HUES64 (cell line): ENCODE results near the gene CTIF.

Experiments used
- H3K27ac ChIP-seq: 2 replicates; pipeline ENCODE4 v1.7.0; 2013; ENCODE audit warnings: low read depth, low read length, inconsistent platforms
- H3K27me3 ChIP-seq: 2 replicates; pipeline ENCODE4 v1.6.1; 2013; ENCODE audit warnings: mild to moderate bottlenecking, low read length; ENCODE audit not compliant: insufficient read depth
- H3K36me3 ChIP-seq: 2 replicates; pipeline ENCODE4 v1.6.1; 2013; ENCODE audit warnings: mild to moderate bottlenecking, low read length; ENCODE audit not compliant: insufficient read depth
- H3K4me1 ChIP-seq: 2 replicates; pipeline ENCODE4 v1.6.1; 2013; ENCODE audit warnings: mild to moderate bottlenecking, low read length, moderate library complexity; ENCODE audit not compliant: insufficient read depth
- H3K4me3 ChIP-seq: 2 replicates; pipeline ENCODE4 v1.5.1; 2013; ENCODE audit warnings: mild to moderate bottlenecking, low read length, moderate library complexity
- H3K9ac ChIP-seq: 2 replicates; pipeline ENCODE4 v1.6.1; 2013; ENCODE audit warnings: mild to moderate bottlenecking, low read depth, low read length
- H3K9me3 ChIP-seq: 2 replicates; pipeline ENCODE4 v1.6.1; 2013; ENCODE audit warnings: low read depth, low read length; ENCODE audit not compliant: insufficient read depth
- WGBS: fragments of 150-250, 120-280 bp; methylation state at CpG from one replicate; pipeline ENCODE4 v1.1.7; 2013; ENCODE audit warnings: missing lambda C conversion rate; 5-methylcytosine and 5-hydroxymethylcytosine counted together

Gene CTIF

DNA sequence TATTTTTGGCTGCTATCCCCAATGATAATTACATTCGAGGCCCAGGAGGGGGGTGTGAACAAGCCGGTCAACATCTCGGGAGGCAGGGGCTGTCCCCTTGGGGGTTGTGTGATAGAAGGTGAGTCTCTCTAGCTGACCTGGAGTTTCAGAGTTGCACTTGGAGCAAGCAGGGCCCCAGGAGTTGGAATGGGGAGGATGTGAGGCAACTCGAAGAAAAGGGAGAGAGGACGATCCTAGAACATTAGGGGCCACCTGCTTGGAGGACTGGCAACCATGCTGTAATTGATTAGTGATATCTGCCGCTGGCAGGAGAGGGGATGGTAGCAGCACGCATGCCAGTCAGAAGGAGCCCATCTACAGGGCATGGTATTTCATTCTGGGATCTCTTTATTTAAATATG lies 122.6 kb downstream of the CTIF start:
- WGBS = 91% methylated on average over 7 of the region's 7 CpGs
- peaks cover 10% of the 10 kb centered on the region; the same call in 1 of the 2 replicates for H3K9me3 ChIP-seq
- no peak overlapping the region for H3K4me3 ChIP-seq
- peaks cover 10% of the 10 kb centered on the region for H3K36me3 ChIP-seq
- no peak overlapping the region for H3K9ac ChIP-seq
- no peak overlapping the region for H3K27ac ChIP-seq
- peaks cover 10% of the 10 kb centered on the region; the same call in 1 of the 2 replicates for H3K4me1 ChIP-seq
- H3K27me3 ChIP-seq = no peaks in the 10 kb centered on the region

DNA sequence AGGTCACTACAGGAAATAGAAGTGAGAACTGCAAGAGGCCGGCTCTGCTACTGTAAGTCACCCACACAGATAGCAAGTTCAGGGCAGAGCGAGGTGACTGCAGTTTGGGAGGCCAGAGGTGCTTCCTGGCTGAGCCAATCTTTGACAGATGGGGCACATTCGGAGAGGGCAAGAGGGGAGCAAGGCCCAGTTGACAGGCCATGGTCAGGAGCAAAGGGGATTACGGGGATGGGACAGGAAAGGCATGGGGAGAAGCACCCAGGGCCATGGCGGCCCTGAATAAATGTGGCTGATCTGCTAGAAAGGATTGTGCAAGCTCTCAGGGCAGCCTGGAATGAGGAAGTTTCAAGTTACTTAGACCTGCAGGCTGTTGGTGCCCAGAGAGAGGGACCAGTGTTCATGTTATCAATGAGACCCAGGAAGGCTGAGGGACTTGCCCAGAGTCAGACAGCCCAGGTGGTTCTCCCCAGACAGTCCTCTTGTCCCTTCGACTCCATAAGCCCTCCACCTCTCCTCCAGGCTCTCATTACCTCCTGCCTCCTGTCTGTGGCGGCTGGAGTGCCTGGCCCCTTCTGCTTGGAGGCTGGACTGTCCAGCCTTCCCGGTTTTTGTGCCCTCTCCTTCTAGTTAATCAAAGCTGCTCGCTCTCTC lies 123.3 kb downstream of the CTIF start:
- Histone ChIP-seq H3K4me3 (no peak overlapping the region), H3K9me3 (peaks cover 10% of the 10 kb centered on the region; the same call in 1 of the 2 replicates), H3K9ac (peak overlapping the region; percentile 16; the same call in 1 of the 2 replicates), H3K36me3 (peaks cover 10% of the 10 kb centered on the region), H3K27ac (no peak overlapping the region), H3K27me3 (no peaks in the 10 kb centered on the region), H3K4me1 (peaks cover 10% of the 10 kb centered on the region; the same call in 1 of the 2 replicates)
- 84% methylated on average over 9 of the region's 9 CpGs for WGBS

DNA sequence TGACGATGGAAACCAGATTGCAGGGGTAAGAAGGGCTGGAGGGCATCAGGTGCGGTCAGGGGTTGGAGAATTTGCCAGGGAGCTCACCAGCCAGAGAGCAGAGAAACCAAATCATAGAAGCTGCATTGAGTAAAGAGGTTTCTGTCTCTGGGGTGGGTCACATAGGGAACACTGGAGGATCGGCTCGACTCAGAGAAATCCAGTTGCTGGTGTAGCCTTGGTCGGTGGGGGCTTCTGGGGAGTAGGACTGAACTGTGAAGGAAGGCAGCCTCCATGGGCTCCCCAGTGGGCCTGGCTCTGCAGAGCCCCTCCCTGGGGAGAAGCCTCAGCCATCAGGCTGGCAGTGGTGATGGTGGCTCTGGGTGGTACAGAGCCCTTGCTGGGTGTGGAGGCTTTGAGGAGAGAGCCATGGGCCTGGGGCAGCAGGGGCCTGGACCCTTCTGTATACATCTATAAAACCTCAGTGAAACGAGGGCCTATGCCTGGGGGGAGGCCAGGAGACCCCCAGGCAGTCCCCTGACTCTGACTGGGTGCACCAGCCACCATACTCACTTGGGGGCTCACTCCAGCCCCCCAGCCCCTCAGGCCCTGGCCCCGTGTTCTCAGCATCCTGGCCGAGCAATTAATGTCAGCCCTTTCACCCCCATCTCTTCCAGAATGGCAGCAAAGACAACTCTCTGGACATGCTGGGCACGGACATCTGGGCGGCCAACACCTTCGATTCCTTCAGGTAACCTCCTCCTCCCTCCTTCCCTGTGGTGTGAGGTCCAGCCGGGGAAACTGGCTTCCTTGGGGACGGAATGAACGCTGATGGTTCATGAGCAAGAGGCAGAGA lies 124.5 kb downstream of the CTIF start:
- peaks cover 10% of the 10 kb centered on the region; the same call in 1 of the 2 replicates for H3K4me1 ChIP-seq
- H3K27me3 ChIP-seq = no peaks in the 10 kb centered on the region
- H3K4me3 ChIP-seq = no peak overlapping the region
- H3K9me3 ChIP-seq = peaks cover 10% of the 10 kb centered on the region; the same call in 1 of the 2 replicates
- 90% methylated on average over 14 of the region's 14 CpGs for WGBS
- no peak overlapping the region for H3K27ac ChIP-seq
- peaks cover 10% of the 10 kb centered on the region for H3K36me3 ChIP-seq
- H3K9ac ChIP-seq = no peak overlapping the region

DNA sequence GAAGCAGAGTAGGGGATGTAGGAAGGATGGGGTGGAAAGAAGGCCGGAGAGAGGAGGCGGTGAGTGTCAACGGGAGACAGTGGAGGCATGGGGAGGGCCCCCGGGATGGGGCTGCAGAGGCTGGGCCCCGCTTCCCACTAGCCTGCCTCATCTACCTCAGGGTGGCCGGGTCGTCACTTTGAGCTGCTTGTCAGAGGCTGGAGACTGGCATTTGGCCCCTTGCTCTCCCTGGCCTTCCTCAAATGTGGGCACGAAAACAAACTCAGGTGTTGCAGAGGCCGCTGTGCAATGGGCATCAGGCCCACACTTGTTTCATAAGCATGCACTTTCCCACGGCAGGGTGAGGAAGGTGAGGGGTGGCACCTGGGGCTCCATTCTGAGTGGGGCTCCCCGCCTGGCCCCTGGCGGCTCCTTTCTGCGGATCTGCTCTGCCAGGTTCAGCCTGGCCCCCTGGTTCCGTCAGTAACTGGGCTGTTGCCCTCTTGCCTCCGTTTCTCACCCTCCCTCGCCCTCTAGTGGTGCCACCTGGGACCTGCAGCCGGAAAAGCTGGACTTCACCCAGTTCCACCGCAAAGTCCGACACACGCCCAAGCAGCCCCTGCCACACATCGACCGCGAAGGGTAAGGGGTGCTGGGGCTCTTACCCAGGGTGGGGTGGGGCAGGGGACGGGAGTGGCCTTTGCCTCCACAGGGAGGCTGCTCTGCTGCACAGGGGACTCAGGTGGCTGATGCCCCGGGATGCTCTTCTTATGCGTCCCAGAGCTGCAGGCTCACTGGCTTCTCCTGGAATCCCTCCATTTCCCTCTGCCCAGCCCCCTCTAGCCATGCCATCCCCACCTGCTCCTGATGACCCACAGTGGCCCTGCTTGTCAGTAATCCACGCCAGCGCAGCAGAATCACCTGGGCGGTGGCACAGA lies 125.4 kb downstream of the CTIF start:
- peaks cover 10% of the 10 kb centered on the region for H3K36me3 ChIP-seq
- peaks cover 10% of the 10 kb centered on the region; the same call in 1 of the 2 replicates for H3K9me3 ChIP-seq
- whole genome bisulfite sequencing = 62% methylated on average over 29 of the region's 29 CpGs
- no peak overlapping the region for H3K4me3 ChIP-seq
- peaks cover 10% of the 10 kb centered on the region; the same call in 1 of the 2 replicates for H3K4me1 ChIP-seq
- H3K27ac ChIP-seq = no peak overlapping the region
- H3K9ac ChIP-seq = no peak overlapping the region
- no peaks in the 10 kb centered on the region for H3K27me3 ChIP-seq

DNA sequence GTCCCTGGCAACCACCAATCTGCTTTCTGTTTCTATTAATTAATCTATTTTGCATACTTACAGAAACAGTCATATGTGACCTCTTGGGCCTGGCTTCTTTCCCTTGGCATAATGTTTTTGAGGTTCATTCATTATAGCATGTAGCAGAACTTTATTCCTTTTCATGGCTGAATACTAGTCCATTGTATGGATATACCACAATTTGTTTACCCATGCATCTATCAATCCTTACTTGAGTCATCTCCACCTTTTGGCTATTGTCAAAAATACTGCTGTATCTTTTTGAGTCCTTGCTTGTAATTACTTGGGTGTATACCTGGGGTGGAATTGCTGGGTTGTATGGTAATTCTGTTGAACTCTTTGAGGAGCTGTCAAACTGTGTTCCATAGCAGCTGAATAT lies 126.8 kb downstream of the CTIF start:
- Histone ChIP-seq H3K9ac (no peak overlapping the region), H3K9me3 (peaks cover 12% of the 10 kb centered on the region; the same call in 1 of the 2 replicates), H3K27ac (no peak overlapping the region), H3K4me3 (no peak overlapping the region), H3K36me3 (peaks cover 16% of the 10 kb centered on the region), H3K4me1 (peaks cover 10% of the 10 kb centered on the region; the same call in 1 of the 2 replicates), H3K27me3 (no peaks in the 10 kb centered on the region)

DNA sequence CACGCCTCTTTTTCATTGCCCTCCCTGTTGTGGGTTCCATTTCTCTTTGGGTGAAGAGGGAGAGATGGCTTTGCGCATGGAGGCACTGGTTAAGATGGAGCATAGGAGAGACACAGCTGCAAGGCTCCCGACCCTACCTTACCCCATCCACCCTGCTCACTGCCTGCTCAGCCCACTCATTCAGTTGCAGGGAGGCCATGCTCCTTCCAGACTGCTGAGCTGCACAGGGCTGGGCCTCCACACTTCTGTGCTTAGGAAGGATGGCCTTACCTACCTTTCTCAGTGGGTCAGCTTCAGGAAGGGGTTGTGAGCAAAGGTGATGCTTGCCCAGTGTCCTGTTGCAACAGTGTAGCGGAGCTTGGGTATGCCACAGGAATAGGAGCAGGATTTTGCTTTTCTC lies 127.8 kb downstream of the CTIF start:
- Histone ChIP-seq H3K4me3 (no peak overlapping the region), H3K27me3 (no peaks in the 10 kb centered on the region), H3K36me3 (peaks cover 26% of the 10 kb centered on the region), H3K4me1 (peaks cover 8% of the 10 kb centered on the region; the same call in 1 of the 2 replicates), H3K9ac (no peak overlapping the region), H3K27ac (no peak overlapping the region), H3K9me3 (peaks cover 22% of the 10 kb centered on the region)
- WGBS = 93% methylated on average over 4 of the region's 4 CpGs

DNA sequence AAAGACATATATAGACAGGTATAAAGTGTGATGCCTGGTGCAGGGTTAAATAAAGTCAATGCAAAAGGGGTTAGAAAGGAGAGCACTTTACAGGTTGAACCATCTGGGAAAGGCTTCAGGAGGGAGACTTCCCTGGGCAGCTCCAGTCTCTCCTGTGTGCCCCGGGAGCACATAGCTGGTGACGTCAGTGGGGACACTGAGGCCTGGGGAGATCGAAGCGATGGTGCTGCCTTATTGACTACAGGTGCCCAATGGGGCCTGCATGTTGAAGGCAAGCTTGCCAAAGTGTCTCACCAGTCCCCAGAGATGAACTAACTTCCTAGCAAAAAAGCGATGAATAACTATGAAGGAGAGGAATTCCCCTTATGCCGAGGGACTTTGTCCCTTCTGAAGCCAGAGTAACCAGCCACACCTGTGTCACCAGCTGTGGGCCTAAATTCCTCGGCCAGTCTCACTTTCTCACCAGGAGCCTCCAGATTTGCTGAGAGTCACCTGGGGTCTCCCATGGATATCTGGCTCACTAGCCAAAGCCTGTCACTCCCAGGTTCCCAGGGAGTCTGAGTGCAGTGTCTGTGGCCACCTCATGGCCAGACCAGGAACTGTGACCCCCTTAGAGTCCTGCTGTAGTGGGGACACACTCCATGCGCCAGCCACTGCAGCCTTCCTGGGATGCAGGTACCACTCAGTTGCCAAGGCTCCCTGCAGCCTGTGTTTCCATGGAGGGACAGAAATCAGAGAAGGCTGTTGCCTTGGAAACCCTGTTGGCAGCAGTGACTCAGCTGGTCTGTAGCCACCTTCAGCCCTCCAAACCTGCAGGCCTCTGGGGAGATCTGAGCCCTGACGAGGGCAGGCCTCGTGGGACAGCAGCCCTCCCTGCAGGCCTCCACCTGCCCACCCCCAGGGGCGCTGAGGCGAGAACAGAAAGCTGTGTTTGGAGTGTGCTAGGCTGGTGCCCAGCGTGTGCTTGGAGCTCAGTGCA lies 128.7 kb downstream of the CTIF start:
- peaks cover 27% of the 10 kb centered on the region for H3K36me3 ChIP-seq
- H3K27me3 ChIP-seq = no peaks in the 10 kb centered on the region
- H3K9ac ChIP-seq = no peak overlapping the region
- H3K27ac ChIP-seq = no peak overlapping the region
- 93% methylated on average over 13 of the region's 13 CpGs for WGBS
- H3K4me3 ChIP-seq = no peak overlapping the region
- no peaks in the 10 kb centered on the region for H3K4me1 ChIP-seq
- peaks cover 23% of the 10 kb centered on the region for H3K9me3 ChIP-seq

DNA sequence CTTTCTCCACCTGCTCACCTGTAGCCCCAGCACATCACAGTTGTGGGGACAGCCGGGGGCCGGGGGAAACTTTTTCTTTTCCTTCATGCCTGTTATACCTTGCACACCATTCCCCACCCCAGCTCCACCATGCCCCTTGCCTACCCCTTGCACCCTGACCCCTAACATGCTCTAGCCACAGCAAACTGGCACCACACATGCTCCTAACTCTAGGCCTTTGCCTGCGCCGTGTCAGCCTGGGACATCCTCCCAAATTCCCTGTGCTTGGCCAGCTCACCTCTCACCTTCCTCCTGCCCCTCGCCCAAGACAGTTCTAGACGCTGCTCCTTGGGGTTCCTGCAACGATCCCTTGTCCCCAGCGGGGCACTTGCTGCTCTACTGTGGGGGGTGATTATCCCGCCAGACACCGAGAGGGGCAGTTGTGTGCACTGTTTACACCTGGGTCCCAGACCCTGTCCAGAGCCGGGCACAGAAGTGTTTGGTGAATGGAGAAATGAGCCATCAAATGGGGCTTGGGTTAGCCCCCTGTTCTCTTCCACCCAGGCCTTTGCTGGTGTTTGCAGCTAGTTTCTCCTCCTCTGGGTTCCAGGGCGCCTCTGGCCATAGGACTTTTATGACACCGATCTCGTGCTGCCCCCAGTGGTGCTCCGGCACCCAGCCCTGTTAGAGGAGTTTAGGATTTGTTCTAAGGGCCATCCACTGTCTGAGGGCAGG lies 129.8 kb downstream of the CTIF start:
- WGBS = 90% methylated on average over 15 of the region's 15 CpGs
- H3K27me3 ChIP-seq = no peaks in the 10 kb centered on the region
- no peak overlapping the region for H3K9ac ChIP-seq
- no peak overlapping the region for H3K4me3 ChIP-seq
- H3K4me1 ChIP-seq = no peaks in the 10 kb centered on the region
- H3K9me3 ChIP-seq = peaks cover 23% of the 10 kb centered on the region
- no peak overlapping the region for H3K27ac ChIP-seq
- H3K36me3 ChIP-seq = peaks cover 27% of the 10 kb centered on the region

DNA sequence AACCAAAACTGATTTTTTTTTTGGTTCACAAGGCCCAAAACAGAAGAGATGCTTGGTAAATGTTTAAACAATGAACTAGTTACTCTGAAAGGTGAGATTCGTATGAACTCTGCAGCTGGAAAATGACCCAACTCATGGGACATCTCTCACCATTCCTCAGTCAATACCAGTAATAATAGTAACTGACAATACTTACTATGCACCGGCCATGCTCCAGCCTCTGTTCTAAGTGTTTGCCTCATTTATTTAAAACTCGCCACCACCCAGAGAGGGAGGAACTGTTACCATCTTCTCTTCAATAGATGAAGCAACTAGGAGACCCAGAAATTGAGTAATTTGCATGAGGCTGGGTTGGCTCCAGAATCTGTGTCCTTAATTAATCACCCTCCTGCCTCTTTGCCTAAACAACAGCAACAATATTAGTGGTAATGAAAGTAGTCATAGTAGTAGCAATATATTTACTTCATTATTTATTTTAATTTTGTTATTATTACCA lies 130.4 kb downstream of the CTIF start:
- no peak overlapping the region for H3K4me3 ChIP-seq
- peaks cover 27% of the 10 kb centered on the region for H3K36me3 ChIP-seq
- no peaks in the 10 kb centered on the region for H3K4me1 ChIP-seq
- H3K9ac ChIP-seq = no peak overlapping the region
- no peak overlapping the region for H3K27ac ChIP-seq
- WGBS = 94% methylated on average over 3 of the region's 3 CpGs
- no peaks in the 10 kb centered on the region for H3K27me3 ChIP-seq
- H3K9me3 ChIP-seq = peaks cover 23% of the 10 kb centered on the region
